ENCODE results near the gene SDHB. TPM values are rescaled to one million over a fixed set of nuclear protein-coding genes. Genes with fewer than 3 reads are reported as not detected.

The SDHB gene
- total and polyA plus RNA-seq, 2 donors from 2014 or later, result 92.0 to 313 TPM

- H3K4me1 ChIP-seq (ENCODE audit: control insufficient read depth in 2 of 3, insufficient read depth in 2 of 3, low read depth in 1 of 3, low read length in 3 of 3), result peaks cover 0 to 6% (median 4%) of the 10 kb centered on the region in 3 donors
- H3K36me3 ChIP-seq (ENCODE audit: control insufficient read depth in 2 of 3, insufficient read depth in 3 of 3, low read length in 3 of 3), result peaks cover 0 to 30% (median 25%) of the 10 kb centered on the region in 3 donors
- DNase-seq, result no peak
- no peak overlapping the region for H3K9ac ChIP-seq (ENCODE audit: low read length in 3 of 3)
- no peak for FAIRE-seq
- no peak overlapping the region for H3K4me3 ChIP-seq (ENCODE audit: low read length in 3 of 3)
- no peak overlapping the region for H3K27ac ChIP-seq (ENCODE audit: low read depth in 2 of 2, low read length in 2 of 2)
- H3K27me3 ChIP-seq (ENCODE audit: control insufficient read depth, insufficient read depth, low read length), result no peaks in the 10 kb centered on the region
- intact Hi-C loops (cut with DNase I), result no loop called here
- H3K9me3 ChIP-seq (ENCODE audit: control insufficient read depth in 2 of 3, insufficient read depth in 1 of 3, low read length in 3 of 3), result no peaks in the 10 kb centered on the region
- TF ChIP-seq, protein P1, sequence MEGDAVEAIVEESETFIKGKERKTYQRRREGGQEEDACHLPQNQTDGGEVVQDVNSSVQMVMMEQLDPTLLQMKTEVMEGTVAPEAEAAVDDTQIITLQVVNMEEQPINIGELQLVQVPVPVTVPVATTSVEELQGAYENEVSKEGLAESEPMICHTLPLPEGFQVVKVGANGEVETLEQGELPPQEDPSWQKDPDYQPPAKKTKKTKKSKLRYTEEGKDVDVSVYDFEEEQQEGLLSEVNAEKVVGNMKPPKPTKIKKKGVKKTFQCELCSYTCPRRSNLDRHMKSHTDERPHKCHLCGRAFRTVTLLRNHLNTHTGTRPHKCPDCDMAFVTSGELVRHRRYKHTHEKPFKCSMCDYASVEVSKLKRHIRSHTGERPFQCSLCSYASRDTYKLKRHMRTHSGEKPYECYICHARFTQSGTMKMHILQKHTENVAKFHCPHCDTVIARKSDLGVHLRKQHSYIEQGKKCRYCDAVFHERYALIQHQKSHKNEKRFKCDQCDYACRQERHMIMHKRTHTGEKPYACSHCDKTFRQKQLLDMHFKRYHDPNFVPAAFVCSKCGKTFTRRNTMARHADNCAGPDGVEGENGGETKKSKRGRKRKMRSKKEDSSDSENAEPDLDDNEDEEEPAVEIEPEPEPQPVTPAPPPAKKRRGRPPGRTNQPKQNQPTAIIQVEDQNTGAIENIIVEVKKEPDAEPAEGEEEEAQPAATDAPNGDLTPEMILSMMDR (IDR thresholded peaks at IDR 0.05; ENCODE audit: borderline replicate concordance, extremely low read depth, insufficient read depth), result no peak
These were observed 37.5 kb downstream of the SDHB start for GRCh38 chr1:17016317-17016661.

DNA sequence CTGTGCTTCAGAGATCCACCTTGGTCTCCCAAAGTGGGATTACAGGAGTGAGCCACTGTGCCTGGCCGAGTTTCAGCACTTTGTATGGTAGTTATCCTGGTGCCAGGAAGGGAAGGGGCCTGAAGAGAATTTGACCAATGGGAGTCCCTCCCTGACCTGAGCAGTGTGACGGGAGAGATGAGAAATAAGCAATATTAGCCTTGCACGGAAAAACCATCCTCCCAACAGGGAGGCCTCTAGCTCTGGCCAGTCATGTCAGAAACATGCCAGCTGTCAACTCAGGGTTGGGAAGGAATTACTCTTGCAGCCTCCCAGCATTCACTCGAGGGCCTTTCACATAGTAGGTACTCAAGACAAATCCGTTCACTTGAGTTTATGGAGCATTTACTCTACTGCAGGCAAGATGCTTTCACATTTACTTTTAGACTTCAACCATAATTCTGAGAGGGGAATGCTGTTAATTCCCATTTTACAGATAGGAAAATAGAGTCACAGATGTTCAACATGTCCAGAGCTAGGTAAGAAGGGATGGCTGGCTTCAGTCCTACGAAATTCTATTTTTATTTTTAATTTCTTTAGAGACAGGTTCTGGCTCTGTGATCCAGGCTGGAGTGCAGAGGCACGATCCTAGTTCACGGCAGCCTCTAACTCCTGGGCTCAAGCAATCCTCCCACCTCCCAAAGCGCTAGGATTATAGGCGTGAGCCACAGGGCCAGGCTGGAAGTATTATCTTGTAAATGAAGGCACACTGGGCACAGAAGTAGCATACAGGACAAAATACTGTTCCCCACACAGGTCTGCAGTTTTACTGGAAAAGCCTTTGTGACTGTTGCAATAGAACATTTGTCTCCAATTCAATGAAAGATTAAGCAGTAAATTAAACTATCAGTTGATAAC is 38.9 kb downstream of the SDHB start:
- no peaks in the 10 kb centered on the region for H3K27me3 ChIP-seq (ENCODE audit: control insufficient read depth, insufficient read depth, low read length)
- intact Hi-C loops (cut with DNase I), result no loop called here
- H3K4me3 ChIP-seq (ENCODE audit: low read length in 3 of 3), result no peak overlapping the region
- DNase-seq, result peak in 1 of 5 donors; percentile 25
- H3K27ac ChIP-seq (ENCODE audit: low read depth in 2 of 2, low read length in 2 of 2), result no peak overlapping the region
- peaks cover 0 to 15% (median 6%) of the 10 kb centered on the region in 3 donors for H3K4me1 ChIP-seq (ENCODE audit: control insufficient read depth in 2 of 3, insufficient read depth in 2 of 3, low read depth in 1 of 3, low read length in 3 of 3)
- peaks cover 0 to 17% (median 12%) of the 10 kb centered on the region in 3 donors for H3K36me3 ChIP-seq (ENCODE audit: control insufficient read depth in 2 of 3, insufficient read depth in 3 of 3, low read length in 3 of 3)
- no peak for FAIRE-seq
- TF ChIP-seq, protein P1 (IDR thresholded peaks at IDR 0.05; ENCODE audit: borderline replicate concordance, extremely low read depth, insufficient read depth), result no peak
- H3K9ac ChIP-seq (ENCODE audit: low read length in 3 of 3), result no peak overlapping the region
- no peaks in the 10 kb centered on the region for H3K9me3 ChIP-seq (ENCODE audit: control insufficient read depth in 2 of 3, insufficient read depth in 1 of 3, low read length in 3 of 3)

DNA sequence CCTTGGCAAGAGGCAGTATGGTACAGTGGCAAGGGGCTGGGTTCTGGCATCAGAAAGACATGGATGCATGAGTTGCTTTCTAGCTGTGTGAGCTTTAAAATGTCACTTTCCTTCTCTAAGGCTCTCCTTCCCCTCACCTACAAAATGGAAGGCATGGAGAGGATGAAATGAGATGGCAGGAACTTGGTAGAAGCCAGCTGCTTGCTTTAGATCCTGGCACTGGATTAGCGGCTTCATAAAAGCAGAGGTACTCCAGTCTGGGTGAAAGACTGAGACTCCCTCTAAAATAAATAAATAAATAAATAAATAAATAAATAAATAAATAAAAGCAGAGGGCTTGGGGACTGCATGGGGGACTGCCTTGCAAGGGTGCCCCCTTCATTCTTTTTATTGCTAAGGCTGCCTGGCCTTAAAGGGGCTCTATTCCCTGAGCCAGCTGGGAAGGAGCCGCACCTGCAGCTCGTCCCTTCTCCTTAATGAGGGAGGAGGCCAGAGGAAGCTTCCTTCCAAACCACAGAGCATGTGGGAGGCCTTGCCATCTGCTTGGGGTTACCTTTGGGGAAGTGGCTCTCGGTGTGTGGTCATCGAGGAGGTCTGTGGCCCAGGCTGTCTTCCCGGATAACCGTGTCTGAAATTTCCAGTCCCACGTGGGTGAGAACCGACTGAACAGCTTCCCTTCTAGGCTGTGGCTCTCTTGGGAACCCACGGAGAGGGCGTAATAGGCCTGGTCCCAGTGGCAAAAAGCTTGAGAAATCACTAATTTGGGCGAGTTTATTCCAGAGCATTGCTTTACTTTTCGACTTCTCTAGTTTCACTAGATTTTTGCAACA is 40.1 kb downstream of the SDHB start:
- Histone ChIP-seq H3K4me3 (ENCODE audit: low read length in 3 of 3) (no peak overlapping the region), H3K27ac (ENCODE audit: low read depth in 2 of 2, low read length in 2 of 2) (no peak overlapping the region), H3K9me3 (ENCODE audit: control insufficient read depth in 2 of 3, insufficient read depth in 1 of 3, low read length in 3 of 3) (no peaks in the 10 kb centered on the region), H3K9ac (ENCODE audit: low read length in 3 of 3) (no peak overlapping the region), H3K4me1 (ENCODE audit: control insufficient read depth in 2 of 3, insufficient read depth in 2 of 3, low read depth in 1 of 3, low read length in 3 of 3) (peaks cover 0 to 15% (median 6%) of the 10 kb centered on the region in 3 donors), H3K36me3 (ENCODE audit: control insufficient read depth in 2 of 3, insufficient read depth in 3 of 3, low read length in 3 of 3) (peaks cover 0 to 5% (median 3%) of the 10 kb centered on the region in 3 donors), H3K27me3 (ENCODE audit: control insufficient read depth, insufficient read depth, low read length) (no peaks in the 10 kb centered on the region)
- TF ChIP-seq, protein P1 (IDR thresholded peaks at IDR 0.05; ENCODE audit: borderline replicate concordance, extremely low read depth, insufficient read depth), result no peak
- intact Hi-C loops (cut with DNase I), result no loop called here
- FAIRE-seq (no peak), DNase-seq (peak in 2 of 5 donors; percentile 10 to 18)

All from kidney (tissue), 14 donors.